Measurements from ENCODE around the gene OR8B3.

DNA sequence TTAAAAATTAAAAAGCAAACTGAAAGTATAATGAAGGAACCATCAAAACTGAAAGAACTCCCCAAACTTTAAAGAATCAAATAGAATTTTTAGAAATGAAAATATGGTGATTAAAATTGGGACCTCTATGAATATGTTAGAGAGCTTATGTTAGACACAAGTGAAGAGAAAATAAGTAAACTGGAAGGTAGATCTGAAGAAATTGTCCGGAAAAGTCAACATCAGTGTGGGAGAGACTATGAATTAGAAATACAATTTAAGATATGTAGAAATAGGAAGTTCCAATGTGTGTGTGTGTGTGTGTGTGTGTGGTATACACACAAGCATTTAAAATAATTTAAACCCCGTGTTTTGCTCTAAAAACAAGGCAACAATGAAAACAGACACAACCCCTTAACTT lies 30.8 kb upstream of the OR8B3 start:
- TF ChIP-seq RAD21 (IDR thresholded peaks at IDR 0.05): no peak
- TF ChIP-seq HNF4G (IDR thresholded peaks at IDR 0.05): no peak
- TF ChIP-seq, protein P1, sequence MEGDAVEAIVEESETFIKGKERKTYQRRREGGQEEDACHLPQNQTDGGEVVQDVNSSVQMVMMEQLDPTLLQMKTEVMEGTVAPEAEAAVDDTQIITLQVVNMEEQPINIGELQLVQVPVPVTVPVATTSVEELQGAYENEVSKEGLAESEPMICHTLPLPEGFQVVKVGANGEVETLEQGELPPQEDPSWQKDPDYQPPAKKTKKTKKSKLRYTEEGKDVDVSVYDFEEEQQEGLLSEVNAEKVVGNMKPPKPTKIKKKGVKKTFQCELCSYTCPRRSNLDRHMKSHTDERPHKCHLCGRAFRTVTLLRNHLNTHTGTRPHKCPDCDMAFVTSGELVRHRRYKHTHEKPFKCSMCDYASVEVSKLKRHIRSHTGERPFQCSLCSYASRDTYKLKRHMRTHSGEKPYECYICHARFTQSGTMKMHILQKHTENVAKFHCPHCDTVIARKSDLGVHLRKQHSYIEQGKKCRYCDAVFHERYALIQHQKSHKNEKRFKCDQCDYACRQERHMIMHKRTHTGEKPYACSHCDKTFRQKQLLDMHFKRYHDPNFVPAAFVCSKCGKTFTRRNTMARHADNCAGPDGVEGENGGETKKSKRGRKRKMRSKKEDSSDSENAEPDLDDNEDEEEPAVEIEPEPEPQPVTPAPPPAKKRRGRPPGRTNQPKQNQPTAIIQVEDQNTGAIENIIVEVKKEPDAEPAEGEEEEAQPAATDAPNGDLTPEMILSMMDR (IDR thresholded peaks at IDR 0.05; ENCODE audit: low read depth, low read length, missing input control): no peak
- TF ChIP-seq YY1 (IDR thresholded peaks at IDR 0.05): no peak
- TF ChIP-seq, protein P2, sequence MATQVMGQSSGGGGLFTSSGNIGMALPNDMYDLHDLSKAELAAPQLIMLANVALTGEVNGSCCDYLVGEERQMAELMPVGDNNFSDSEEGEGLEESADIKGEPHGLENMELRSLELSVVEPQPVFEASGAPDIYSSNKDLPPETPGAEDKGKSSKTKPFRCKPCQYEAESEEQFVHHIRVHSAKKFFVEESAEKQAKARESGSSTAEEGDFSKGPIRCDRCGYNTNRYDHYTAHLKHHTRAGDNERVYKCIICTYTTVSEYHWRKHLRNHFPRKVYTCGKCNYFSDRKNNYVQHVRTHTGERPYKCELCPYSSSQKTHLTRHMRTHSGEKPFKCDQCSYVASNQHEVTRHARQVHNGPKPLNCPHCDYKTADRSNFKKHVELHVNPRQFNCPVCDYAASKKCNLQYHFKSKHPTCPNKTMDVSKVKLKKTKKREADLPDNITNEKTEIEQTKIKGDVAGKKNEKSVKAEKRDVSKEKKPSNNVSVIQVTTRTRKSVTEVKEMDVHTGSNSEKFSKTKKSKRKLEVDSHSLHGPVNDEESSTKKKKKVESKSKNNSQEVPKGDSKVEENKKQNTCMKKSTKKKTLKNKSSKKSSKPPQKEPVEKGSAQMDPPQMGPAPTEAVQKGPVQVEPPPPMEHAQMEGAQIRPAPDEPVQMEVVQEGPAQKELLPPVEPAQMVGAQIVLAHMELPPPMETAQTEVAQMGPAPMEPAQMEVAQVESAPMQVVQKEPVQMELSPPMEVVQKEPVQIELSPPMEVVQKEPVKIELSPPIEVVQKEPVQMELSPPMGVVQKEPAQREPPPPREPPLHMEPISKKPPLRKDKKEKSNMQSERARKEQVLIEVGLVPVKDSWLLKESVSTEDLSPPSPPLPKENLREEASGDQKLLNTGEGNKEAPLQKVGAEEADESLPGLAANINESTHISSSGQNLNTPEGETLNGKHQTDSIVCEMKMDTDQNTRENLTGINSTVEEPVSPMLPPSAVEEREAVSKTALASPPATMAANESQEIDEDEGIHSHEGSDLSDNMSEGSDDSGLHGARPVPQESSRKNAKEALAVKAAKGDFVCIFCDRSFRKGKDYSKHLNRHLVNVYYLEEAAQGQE (IDR thresholded peaks at IDR 0.05): no peak

Data from liver (tissue), 3 donors.